ENCODE data around the gene IRX3.

Gene IRX3

GRCh38 chr16:54290833-54291655 lies 4.5 kb upstream of the IRX3 start:
- DNase-seq (ENCODE audit: low read depth in 2 of 2, low spot score in 1 of 2): no peak

- no peak for DNase-seq (ENCODE audit: low read depth in 2 of 2, low spot score in 1 of 2)
Measured at GRCh38 chr16:54289945-54290832, 3.6 kb upstream of the IRX3 start.

GRCh38 chr16:54289242-54289944 lies 2.8 kb upstream of the IRX3 start:
- DNase-seq (ENCODE audit: low read depth in 2 of 2, low spot score in 1 of 2): no peak

GRCh38 chr16:54288835-54289241 lies 2.3 kb upstream of the IRX3 start:
- DNase-seq (ENCODE audit: low read depth in 2 of 2, low spot score in 1 of 2): no peak

- DNase-seq (ENCODE audit: low read depth in 2 of 2, low spot score in 1 of 2): no peak
Measured at GRCh38 chr16:54288030-54288834, 1.6 kb upstream of the IRX3 start.

GRCh38 chr16:54287131-54288029 lies 793 bp upstream of the IRX3 start:
- DNase-seq (ENCODE audit: low read depth in 2 of 2, low spot score in 1 of 2): no peak

- DNase-seq (ENCODE audit: low read depth in 2 of 2, low spot score in 1 of 2): no peak
Measured at GRCh38 chr16:54286090-54286365, 559 bp downstream of the IRX3 start.

- DNase-seq (ENCODE audit: low read depth in 2 of 2, low spot score in 1 of 2): no peak
Measured at GRCh38 chr16:54285414-54286089, 1.0 kb downstream of the IRX3 start.

- DNase-seq (ENCODE audit: low read depth in 2 of 2, low spot score in 1 of 2): no peak
Measured at GRCh38 chr16:54284931-54285413, 1.6 kb downstream of the IRX3 start.

- DNase-seq (ENCODE audit: low read depth in 2 of 2, low spot score in 1 of 2): no peak
Measured at GRCh38 chr16:54284319-54284930, 2.2 kb downstream of the IRX3 start.

GRCh38 chr16:54283725-54284318 lies 2.8 kb downstream of the IRX3 start:
- DNase-seq (ENCODE audit: low read depth in 2 of 2, low spot score in 1 of 2): no peak

GRCh38 chr16:54282928-54283724 lies 3.5 kb downstream of the IRX3 start:
- no peak for DNase-seq (ENCODE audit: low read depth in 2 of 2, low spot score in 1 of 2)

GRCh38 chr16:54282202-54282927 lies 4.2 kb downstream of the IRX3 start:
- DNase-seq (ENCODE audit: low read depth in 2 of 2, low spot score in 1 of 2): no peak

- no peak for DNase-seq (ENCODE audit: low read depth in 2 of 2, low spot score in 1 of 2)
Measured at GRCh38 chr16:54281535-54282201, 4.9 kb downstream of the IRX3 start.

- no peak for DNase-seq (ENCODE audit: low read depth in 2 of 2, low spot score in 1 of 2)
Measured at GRCh38 chr16:54280751-54281150, 5.8 kb downstream of the IRX3 start.

All from stimulated activated CD8-positive, alpha-beta memory T cell treated with anti-CD3 and anti-CD28 coated beads, Interleukin-4, amount 100 ng/mL, for 4 hours (primary cell).